IMR-90 (cell line): ENCODE data around the gene TCEA2. TPM values are rescaled to one million over a fixed set of nuclear protein-coding genes. Genes with fewer than 3 reads are reported as not detected.

Source experiments
- ATAC-seq: fragments of 200-7000 bp; cut with Tn5 transposase; 2 replicates; pipeline ENCODE4 v1.9.1; 2020; ENCODE audit warnings: low read depth, mild to moderate bottlenecking, moderate library complexity
- BruUV-seq: library from RNA; stranded (reverse); fragments of 400-500 nt; replicated peaks from 2 replicates; lab custom pipeline; 2021; lab: Mats Ljungman, UMichigan
- CTCF ChIA-PET: fragments of 300-600 bp; formaldehyde crosslinking; extraction: SDS; loops from one replicate; lab custom pipeline; 2021; ENCODE audit warnings: antibody characterized with exemption; lab: Yijun Ruan, JAX
- POLR2A ChIA-PET: fragments of 300-600 bp; sonication (Branson Sonifier 250); formaldehyde crosslinking; loops from one replicate; lab custom pipeline; 2022; ENCODE audit warnings: antibody characterized with exemption; ENCODE audit not compliant: unreplicated experiment; lab: Charles Lee
- DNase-seq: peaks from one replicate; pipeline ENCODE4 v3.0.0; 2013
- H2AFZ ChIP-seq: replicated peaks from 2 replicates; pipeline ENCODE3; 2013; ENCODE audit warnings: low read length, mild to moderate bottlenecking; ENCODE audit not compliant: poor library complexity
- H2AK5ac ChIP-seq: 2 replicates; pipeline ENCODE4 v1.6.1; 2013; ENCODE audit warnings: low read depth, low read length, inconsistent platforms
- H2AK9ac ChIP-seq: replicated peaks from 2 replicates; pipeline ENCODE3; 2013; ENCODE audit warnings: mild to moderate bottlenecking, low read depth, low read length, moderate library complexity; ENCODE audit not compliant: poor library complexity
- H2BK120ac ChIP-seq: 2 replicates; pipeline ENCODE4 v1.6.1; 2013; ENCODE audit warnings: low read depth, low read length, inconsistent platforms
- H2BK15ac ChIP-seq: 3 replicates; pipeline ENCODE4 v1.6.1; 2013; ENCODE audit warnings: low read depth, low read length, inconsistent platforms
- H2BK20ac ChIP-seq: 2 replicates; pipeline ENCODE4 v1.6.1; 2013; ENCODE audit warnings: low read depth, mild to moderate bottlenecking, inconsistent platforms, low read length, moderate library complexity
- H2BK5ac ChIP-seq: 2 replicates; pipeline ENCODE4 v1.6.1; 2013; ENCODE audit warnings: mild to moderate bottlenecking, low read depth, low read length, inconsistent platforms; ENCODE audit not compliant: poor library complexity, severe bottlenecking
- H3K14ac ChIP-seq: replicated peaks from 2 replicates; pipeline ENCODE4 v1.6.1; 2013; ENCODE audit warnings: low read depth, low read length, inconsistent platforms
- H3K18ac ChIP-seq: 2 replicates; pipeline ENCODE4 v1.6.1; 2013; ENCODE audit warnings: low read depth, low read length, control low read depth
- H3K23ac ChIP-seq: 2 replicates; pipeline ENCODE4 v1.6.1; 2013; ENCODE audit warnings: low read depth, low read length, inconsistent platforms
- H3K27ac ChIP-seq: 2 replicates; pipeline ENCODE4 v1.5.1; 2013; ENCODE audit warnings: mild to moderate bottlenecking, control low read depth, low read length; ENCODE audit not compliant: insufficient read depth
- H3K27me3 ChIP-seq: 2 replicates; pipeline ENCODE4 v1.6.1; 2013; ENCODE audit warnings: low read length; ENCODE audit not compliant: control insufficient read depth, insufficient read depth
- H3K36me3 ChIP-seq: 2 replicates; pipeline ENCODE4 v1.6.1; 2013; ENCODE audit warnings: low read length, mixed read lengths; ENCODE audit not compliant: control insufficient read depth, insufficient read depth
- H3K4ac ChIP-seq: 2 replicates; pipeline ENCODE4 v1.6.1; 2013; ENCODE audit warnings: low read depth, low read length, inconsistent platforms
- H3K4me1 ChIP-seq: 2 replicates; pipeline ENCODE4 v1.6.1; 2013; ENCODE audit warnings: low read length, mixed read lengths; ENCODE audit not compliant: control insufficient read depth, insufficient read depth
- H3K4me2 ChIP-seq: 2 replicates; pipeline ENCODE4 v1.6.1; 2013; ENCODE audit warnings: low read depth, mild to moderate bottlenecking, control low read depth, low read length, moderate library complexity
- H3K4me3 ChIP-seq: 2 replicates; pipeline ENCODE4 v1.5.1; 2013; ENCODE audit warnings: low read depth, mild to moderate bottlenecking, control low read depth, low read length, moderate library complexity; ENCODE audit not compliant: insufficient read depth
- H3K56ac ChIP-seq: 2 replicates; pipeline ENCODE4 v1.6.1; 2013; ENCODE audit warnings: low read length, inconsistent platforms; ENCODE audit not compliant: insufficient read depth; ENCODE audit errors: extremely low read depth
- H3K79me1 ChIP-seq, 2 experiments: 2 replicates each; pipeline ENCODE4 v1.6.1; 2013; ENCODE audit warnings: low read length in 2 of 2, inconsistent platforms in 1 of 2, low read depth in 1 of 2
- H3K9ac ChIP-seq: 2 replicates; pipeline ENCODE4 v1.6.1; 2013; ENCODE audit warnings: low read depth, low read length, control low read depth
- H3K9me1 ChIP-seq: 2 replicates; pipeline ENCODE4 v1.6.1; 2013; ENCODE audit warnings: low read length, inconsistent platforms; ENCODE audit not compliant: insufficient read depth
- H3K9me3 ChIP-seq: 2 replicates; pipeline ENCODE4 v1.6.1; 2013; ENCODE audit warnings: low read length; ENCODE audit not compliant: control insufficient read depth, insufficient read depth
- H4K20me1 ChIP-seq: 2 replicates; pipeline ENCODE4 v1.6.1; 2013; ENCODE audit warnings: low read length, inconsistent platforms; ENCODE audit not compliant: insufficient read depth
- H4K5ac ChIP-seq: 2 replicates; pipeline ENCODE4 v1.6.1; 2013; ENCODE audit warnings: mild to moderate bottlenecking, low read depth, low read length, control low read depth
- H4K8ac ChIP-seq, 2 experiments: 2 replicates each; pipeline ENCODE4 v1.6.1; 2013; ENCODE audit warnings: low read depth in 2 of 2, low read length in 2 of 2, control low read depth in 1 of 2, inconsistent platforms in 1 of 2
- H4K91ac ChIP-seq: 2 replicates; pipeline ENCODE4 v1.6.1; 2013; ENCODE audit warnings: low read depth, low read length, inconsistent platforms; ENCODE audit not compliant: insufficient read depth
- CEBPB ChIP-seq: IDR thresholded peaks from 2 replicates; pipeline ENCODE4 v1.6.1; 2012; ENCODE audit warnings: low read depth, low read length, improper control_type of control experiment
- CHD1 ChIP-seq: IDR thresholded peaks from 2 replicates; pipeline ENCODE4 v1.6.1; 2012; ENCODE audit warnings: low read depth, low read length, improper control_type of control experiment
- MAZ ChIP-seq: IDR thresholded peaks from 2 replicates; pipeline ENCODE4 v1.6.1; 2012; ENCODE audit warnings: low read depth, mild to moderate bottlenecking, low read length, improper control_type of control experiment, moderate library complexity, borderline replicate concordance
- MXI1 ChIP-seq: IDR thresholded peaks from 2 replicates; pipeline ENCODE4 v1.6.1; 2012; ENCODE audit warnings: low read depth, mild to moderate bottlenecking, low read length, moderate library complexity, borderline replicate concordance
- NFE2L2 ChIP-seq: fragments of 150-350 bp; IDR thresholded peaks from 2 replicates; pipeline ENCODE4 v1.6.1; 2016; ENCODE audit warnings: low read depth, mild to moderate bottlenecking, low read length
- POLR2A ChIP-seq: IDR thresholded peaks from 2 replicates; pipeline ENCODE4 v1.6.1; 2012; ENCODE audit warnings: mild to moderate bottlenecking, low read depth, low read length
- RCOR1 ChIP-seq: IDR thresholded peaks from 2 replicates; pipeline ENCODE4 v1.6.1; 2012; ENCODE audit warnings: mild to moderate bottlenecking, low read length, improper control_type of control experiment; ENCODE audit not compliant: insufficient replicate concordance
- RFX5 ChIP-seq: IDR thresholded peaks from 2 replicates; pipeline ENCODE4 v1.8.0; 2012; ENCODE audit warnings: low read depth, mild to moderate bottlenecking, low read length, moderate library complexity
- SMC3 ChIP-seq: fragments of 150-350 bp; IDR thresholded peaks from 2 replicates; pipeline ENCODE4 v1.6.1; 2016; ENCODE audit warnings: low read depth, mild to moderate bottlenecking, antibody characterized with exemption, low read length, moderate library complexity
- WGBS, 2 experiments: methylation state at CpG; one replicate each; pipeline versions ENCODE4 v1.1.5 to v1.1.7; 2013; ENCODE audit warnings: missing lambda C conversion rate in 2 of 2; ENCODE audit not compliant: insufficient read length in 1 of 2; ENCODE audit errors: extremely low coverage in 2 of 2; 5-methylcytosine and 5-hydroxymethylcytosine counted together
- dilution Hi-C: fragments of 300-500 bp; cut with HindIII; formaldehyde crosslinking; loops from one replicate; pipeline ENCODE4 v1.14.3; 2018; ENCODE audit warnings: low sequenced_read_pairs; ENCODE audit not compliant: unreplicated experiment
- in situ Hi-C: fragments of 300-500 bp; cut with MboI; formaldehyde crosslinking; loops from 3 replicates; pipeline ENCODE4 v1.14.3; 2019; ENCODE audit warnings: low sequenced_read_pairs, inconsistent platforms, mixed read lengths
- intact Hi-C: fragments of 100-400 bp; cut with micrococcal nuclease; formaldehyde crosslinking; loops from 2 replicates; pipeline ENCODE4 v1.10.0; 2022
- polyA plus RNA-seq, 3 experiments: library from polyadenylated mRNA; depleted of rRNA; stranded (reverse); fragments of >200 nt; gene quantifications; 2 replicates each; pipeline ENCODE4 v1.2.3, GENCODE V29; 2012; ENCODE audit warnings: low replicate concordance in 1 of 3
- total RNA-seq: library from RNA; depleted of rRNA; stranded (reverse); fragments of >200 nt; gene quantifications from 2 replicates; pipeline ENCODE4 v1.2.3, GENCODE V29; 2012
- TF ChIP-seq, protein P1 (sequence below): conservative IDR thresholded peaks from 2 replicates; pipeline ENCODE4 v1.5.1; 2012; ENCODE audit warnings: mild to moderate bottlenecking, low read depth, low read length, improper control_type of control experiment
- TF ChIP-seq, protein P2 (sequence below): fragments of 150-350 bp; IDR thresholded peaks from 2 replicates; pipeline ENCODE4 v1.6.1; 2017; ENCODE audit warnings: mild to moderate bottlenecking, antibody characterized with exemption, low read length, low read depth

TCEA2 gene
- total and polyA plus RNA-seq, 2 of the 4 experiments (the other 2 are of a cell fraction): 9.3 to 30.0 TPM

DNA sequence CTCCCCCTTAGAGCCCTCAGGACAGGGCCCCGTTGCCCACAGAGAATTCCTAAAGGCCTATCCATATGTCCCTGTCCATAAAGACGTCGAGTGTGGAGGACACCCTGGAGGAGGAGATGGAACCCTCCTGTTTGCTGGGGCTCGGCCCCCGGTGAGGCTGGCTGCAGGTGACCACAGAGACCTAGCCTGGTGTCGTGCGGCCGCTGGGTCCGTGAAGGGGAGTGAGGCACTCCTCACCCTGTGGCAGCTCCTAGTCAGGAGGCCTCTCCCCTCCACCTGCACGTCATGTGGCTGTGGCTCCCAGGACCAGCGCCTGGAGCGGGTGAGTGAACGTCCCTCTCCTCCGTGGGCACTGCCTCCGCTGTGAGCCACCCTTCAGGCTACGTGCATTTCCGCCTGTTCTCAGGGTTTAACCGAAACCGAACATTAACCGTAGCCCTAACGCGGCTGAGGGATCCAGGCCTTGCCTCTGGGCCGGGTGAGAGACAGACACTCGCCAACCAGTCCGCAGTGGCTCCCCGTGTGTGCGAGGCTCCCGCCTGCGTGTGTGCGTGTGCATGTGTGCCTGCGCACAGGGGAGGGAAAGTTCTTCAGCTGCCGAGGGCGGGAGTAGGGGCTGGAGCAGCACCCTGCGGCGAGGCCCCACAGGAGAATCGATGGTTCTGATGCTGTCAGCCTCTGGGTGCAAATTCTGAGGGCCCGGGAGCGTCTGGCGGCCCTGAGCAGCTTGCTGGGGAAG is 5.9 kb upstream of the TCEA2 start (continued):
- TF ChIP-seq MXI1: no peak

DNA sequence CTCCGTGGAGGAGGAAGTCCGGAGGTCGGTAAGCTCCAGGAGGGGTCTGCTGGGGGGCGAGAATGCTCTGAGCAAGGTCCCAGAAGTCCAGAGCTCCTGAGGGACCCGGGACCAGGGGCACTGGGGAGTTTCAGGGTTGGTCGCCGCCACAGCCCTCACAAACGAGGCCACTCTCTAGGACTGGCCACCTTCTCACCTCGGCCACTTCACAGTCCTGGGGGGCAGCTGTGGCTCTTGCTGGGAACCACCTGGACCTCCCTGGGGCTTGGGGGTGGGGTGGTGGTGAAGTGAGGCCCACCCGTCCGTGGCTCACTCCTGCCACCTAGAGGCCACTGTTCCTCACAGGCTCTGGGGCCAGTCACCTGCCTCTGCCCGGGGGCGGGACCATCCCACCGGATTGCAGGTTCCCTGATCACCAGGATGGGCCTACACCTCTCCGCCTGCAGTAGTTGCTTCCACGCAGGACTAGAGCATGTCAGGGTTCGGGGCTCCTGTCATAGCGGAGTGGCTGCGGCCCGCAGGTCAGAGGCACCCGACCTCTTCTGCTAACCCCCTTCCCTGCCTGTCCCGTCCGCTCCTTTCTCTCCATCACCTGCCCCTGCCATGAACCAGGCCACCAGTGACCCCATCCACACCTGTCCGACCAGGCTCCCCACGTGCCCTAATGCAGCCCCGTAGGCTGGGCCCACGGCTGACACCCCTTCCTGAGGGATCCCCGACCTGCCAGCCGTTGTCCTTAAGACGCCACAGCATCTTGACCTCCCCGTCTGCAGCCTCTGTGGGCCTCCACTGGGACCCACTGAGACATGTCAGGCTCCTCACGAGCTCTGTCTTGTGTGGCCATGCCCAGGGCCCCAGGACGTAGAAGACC is 5.1 kb upstream of the TCEA2 start:
- H3K18ac ChIP-seq: no peak overlapping the region
- in situ Hi-C loops: no loop called here
- H3K14ac ChIP-seq: no peak overlapping the region
- H2BK120ac ChIP-seq: no peak overlapping the region
- H3K9me3 ChIP-seq: no peaks in the 10 kb centered on the region
- no peak overlapping the region for H2BK20ac ChIP-seq
- ChIA-PET CTCF (interaction anchor here (1.8 kb wide), 1 partner anchor 12 kb away, joined by 6 read pairs; no protein-coding TSS in a partner anchor), POLR2A (no interaction called here)
- H2BK15ac ChIP-seq: no peak overlapping the region
- no TSS peak for BruUV-seq
- H3K4ac ChIP-seq: no peak overlapping the region
- H3K23ac ChIP-seq: no peak overlapping the region
- H4K20me1 ChIP-seq: no peaks in the 10 kb centered on the region
- H3K9ac ChIP-seq: no peak overlapping the region
- peaks cover 2% of the 10 kb centered on the region; the same call in 1 of the 2 replicates for H3K27me3 ChIP-seq
- no peak overlapping the region for H4K8ac ChIP-seq
- ATAC-seq (peak; percentile 71), DNase-seq (peak; percentile 40)
- no peak overlapping the region for H2AK9ac ChIP-seq
- no peak overlapping the region for H3K56ac ChIP-seq
- H2AK5ac ChIP-seq: no peak overlapping the region
- no peak overlapping the region for H3K4me3 ChIP-seq
- H4K91ac ChIP-seq: no peak overlapping the region
- H3K4me1 ChIP-seq: peaks cover 11% of the 10 kb centered on the region
- H3K27ac ChIP-seq: no peak overlapping the region
- peak overlapping the region; percentile 64 for H2AFZ ChIP-seq
- no peak overlapping the region for H2BK5ac ChIP-seq
- no peak overlapping the region; the same call in 1 of the 2 replicates for H4K5ac ChIP-seq
- H3K79me1 ChIP-seq: peaks cover 4 to 7% of the 10 kb centered on the region in 2 experiments; a peak in 3 of 4 replicates
- WGBS, 2 experiments: 35% methylated on average over 20 of the region's 33 CpGs; no CpG with 5 or more reads in 1 of the 2 experiments
- dilution Hi-C loops: no loop called here
- peak overlapping the region; percentile 43; the same call in 1 of the 2 replicates for H3K4me2 ChIP-seq
- intact Hi-C loops: loop anchor here (2.0 to 5.0 kb wide), 4 partner anchors 19 to 521 kb away; partner anchors contain the start of genes PRPF6 and PTK6
- H3K9me1 ChIP-seq: peaks cover 6% of the 10 kb centered on the region
- H3K36me3 ChIP-seq: no peaks in the 10 kb centered on the region
- TF ChIP-seq RCOR1: no peak
- TF ChIP-seq, protein P1, sequence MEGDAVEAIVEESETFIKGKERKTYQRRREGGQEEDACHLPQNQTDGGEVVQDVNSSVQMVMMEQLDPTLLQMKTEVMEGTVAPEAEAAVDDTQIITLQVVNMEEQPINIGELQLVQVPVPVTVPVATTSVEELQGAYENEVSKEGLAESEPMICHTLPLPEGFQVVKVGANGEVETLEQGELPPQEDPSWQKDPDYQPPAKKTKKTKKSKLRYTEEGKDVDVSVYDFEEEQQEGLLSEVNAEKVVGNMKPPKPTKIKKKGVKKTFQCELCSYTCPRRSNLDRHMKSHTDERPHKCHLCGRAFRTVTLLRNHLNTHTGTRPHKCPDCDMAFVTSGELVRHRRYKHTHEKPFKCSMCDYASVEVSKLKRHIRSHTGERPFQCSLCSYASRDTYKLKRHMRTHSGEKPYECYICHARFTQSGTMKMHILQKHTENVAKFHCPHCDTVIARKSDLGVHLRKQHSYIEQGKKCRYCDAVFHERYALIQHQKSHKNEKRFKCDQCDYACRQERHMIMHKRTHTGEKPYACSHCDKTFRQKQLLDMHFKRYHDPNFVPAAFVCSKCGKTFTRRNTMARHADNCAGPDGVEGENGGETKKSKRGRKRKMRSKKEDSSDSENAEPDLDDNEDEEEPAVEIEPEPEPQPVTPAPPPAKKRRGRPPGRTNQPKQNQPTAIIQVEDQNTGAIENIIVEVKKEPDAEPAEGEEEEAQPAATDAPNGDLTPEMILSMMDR: peak; percentile 77
- no peak for TF ChIP-seq CHD1
- peak; percentile 43 for TF ChIP-seq SMC3
- TF ChIP-seq RFX5: no peak
- no peak for TF ChIP-seq POLR2A
- TF ChIP-seq MAZ: peak; percentile 54; the same call in 1 of the 2 replicates
- TF ChIP-seq NFE2L2: no peak
- TF ChIP-seq CEBPB: no peak
- TF ChIP-seq, protein P2, sequence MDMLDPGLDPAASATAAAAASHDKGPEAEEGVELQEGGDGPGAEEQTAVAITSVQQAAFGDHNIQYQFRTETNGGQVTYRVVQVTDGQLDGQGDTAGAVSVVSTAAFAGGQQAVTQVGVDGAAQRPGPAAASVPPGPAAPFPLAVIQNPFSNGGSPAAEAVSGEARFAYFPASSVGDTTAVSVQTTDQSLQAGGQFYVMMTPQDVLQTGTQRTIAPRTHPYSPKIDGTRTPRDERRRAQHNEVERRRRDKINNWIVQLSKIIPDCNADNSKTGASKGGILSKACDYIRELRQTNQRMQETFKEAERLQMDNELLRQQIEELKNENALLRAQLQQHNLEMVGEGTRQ: no peak
